Ishikawa (cell line): ENCODE results near the gene FGGY.

Source experiments
- EP300 ChIP-seq: IDR thresholded peaks from 2 replicates; pipeline ENCODE4 v1.6.1; 2012; ENCODE audit warnings: borderline replicate concordance
- YY1 ChIP-seq: IDR thresholded peaks from 2 replicates; pipeline ENCODE4 v1.6.1; 2012; ENCODE audit warnings: low read depth

DNA sequence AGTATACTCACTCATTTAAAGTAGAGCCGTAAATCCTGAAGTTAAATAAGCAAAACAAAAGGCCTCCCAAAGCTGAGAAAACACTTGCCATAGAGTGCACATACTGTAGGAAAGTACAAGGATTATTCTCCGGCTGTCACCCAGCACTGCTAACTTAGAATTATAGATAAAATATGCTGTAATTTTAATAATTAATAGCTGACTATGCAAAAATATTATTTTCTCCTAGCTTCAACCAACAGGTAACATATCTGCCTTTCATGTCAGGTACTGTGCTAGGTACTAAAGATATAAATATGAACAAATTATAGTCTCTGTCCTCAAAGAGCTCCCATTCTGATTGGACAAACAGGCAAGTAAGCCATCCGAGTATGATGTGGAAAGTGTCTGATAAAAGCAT lies 233.2 kb downstream of the FGGY start:
- no peak for TF ChIP-seq YY1
- TF ChIP-seq EP300, result no peak
